Measurements from ENCODE around the gene CCDC81.
A peak's percentile ranks its signal among the peaks of the same experiment; 100 is the strongest.

CCDC81 gene

DNA sequence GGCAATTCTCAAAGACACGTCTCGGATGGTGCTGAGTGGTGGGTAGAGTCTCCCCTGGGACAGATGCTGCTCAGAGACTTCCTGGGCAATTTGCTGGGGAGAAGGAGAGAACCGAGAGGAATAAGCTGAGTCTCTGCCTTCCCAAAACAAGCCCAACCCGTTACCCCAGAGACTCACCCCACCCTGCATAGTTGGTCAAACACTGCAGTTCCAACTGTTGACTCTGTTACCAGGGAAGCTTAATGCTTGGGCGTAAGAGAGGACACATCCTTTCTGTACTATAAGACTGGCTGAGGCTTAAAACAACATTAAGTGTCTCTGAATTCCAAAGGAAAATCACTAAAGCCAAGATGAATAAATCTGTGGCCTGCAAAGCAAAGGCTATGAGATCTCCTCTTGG lies 68.1 kb downstream of the CCDC81 start:
- no peak for DNase-seq

DNA sequence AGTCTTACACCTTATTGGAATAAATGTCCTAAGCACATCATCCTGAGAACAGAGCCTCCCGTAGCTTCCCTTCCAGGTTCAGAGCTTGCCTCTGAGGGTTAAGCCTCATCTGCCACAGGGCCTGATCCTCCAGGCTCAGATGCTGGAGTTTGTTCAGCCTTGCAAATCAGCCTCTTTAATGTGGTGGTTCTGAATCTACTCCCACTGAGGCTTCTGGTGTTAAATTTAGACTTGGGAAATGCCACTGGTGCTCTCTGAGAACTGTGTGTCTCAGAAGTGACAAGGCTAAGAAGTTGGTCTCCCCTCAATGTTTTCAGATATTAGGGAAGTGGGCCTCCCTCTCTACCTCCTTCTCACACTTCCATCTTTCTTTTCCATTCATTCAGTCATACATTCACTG lies 68.7 kb downstream of the CCDC81 start:
- no peak for DNase-seq

DNA sequence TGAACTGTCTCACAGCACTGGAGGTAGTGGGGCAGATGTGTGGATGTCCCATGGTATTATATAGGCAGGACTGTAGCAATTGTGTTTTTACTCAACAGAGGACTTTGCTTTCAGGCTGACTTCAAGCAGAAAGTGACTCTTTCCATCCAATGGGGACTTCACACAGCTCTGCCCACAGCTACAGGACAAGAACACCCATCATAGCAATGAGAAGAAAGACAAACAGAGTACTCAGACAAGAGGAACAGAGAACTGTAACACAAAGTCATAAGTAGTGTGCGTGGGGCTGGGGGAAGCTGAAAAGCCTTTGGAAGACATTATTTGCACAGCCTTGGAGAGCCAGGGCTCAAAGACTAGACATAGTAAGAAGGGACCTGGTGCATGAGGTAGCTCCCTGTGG lies 70.3 kb downstream of the CCDC81 start:
- no peak for DNase-seq

DNA sequence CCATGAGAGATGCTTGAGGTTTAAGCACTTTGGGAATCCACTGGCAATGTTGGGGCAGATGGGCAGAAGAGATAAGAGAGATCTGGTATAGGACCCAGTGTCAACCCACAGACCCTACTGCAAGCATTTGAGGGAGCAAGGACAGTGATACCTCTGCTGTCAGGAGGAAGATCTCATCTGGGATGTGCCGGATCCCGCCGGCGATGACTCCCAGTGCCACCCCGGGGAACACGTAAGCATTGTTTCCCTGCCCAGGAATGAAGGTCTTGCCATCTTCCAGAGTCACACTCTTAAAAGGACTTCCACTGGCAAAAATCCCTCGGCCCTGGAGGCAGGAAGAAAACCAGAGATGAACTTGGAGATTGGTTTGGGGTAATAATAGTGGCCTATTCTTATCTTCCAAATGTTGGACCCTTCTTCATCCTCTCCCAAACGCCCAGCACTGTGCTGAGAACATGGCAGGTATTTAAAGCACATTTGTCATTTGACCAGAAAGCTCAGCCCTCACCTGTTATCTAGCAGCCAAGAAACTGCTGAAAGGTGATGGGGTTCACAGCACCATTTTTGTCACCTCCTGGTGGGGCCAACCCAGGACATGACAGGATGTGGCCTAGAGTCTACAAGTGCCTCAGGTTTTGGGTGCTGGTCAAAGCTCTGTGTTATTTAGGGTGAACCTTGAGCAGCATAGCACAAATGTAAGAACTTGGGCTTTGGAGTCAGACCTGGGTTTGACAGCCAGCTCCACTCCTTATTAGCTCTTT lies 71.7 kb downstream of the CCDC81 start:
- DNase-seq, result no peak

DNA sequence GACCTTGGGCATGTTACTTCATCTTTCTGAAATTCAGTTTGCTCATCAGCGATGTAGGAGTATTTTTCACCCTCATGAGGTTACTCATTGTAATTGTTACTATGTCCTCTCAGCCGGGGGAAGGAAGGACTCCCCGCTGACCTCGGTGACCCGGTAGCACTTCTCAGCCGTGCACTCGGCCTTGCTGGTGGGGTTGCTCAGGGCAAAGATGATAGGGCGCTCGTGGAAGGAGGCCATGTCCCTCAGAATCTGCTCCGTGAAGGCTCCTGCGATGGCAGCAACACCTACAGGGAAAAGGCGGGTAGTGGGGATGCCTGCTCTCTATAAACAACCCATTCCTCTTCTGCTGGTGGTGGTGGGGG lies 72.2 kb downstream of the CCDC81 start:
- no peak for DNase-seq

DNA sequence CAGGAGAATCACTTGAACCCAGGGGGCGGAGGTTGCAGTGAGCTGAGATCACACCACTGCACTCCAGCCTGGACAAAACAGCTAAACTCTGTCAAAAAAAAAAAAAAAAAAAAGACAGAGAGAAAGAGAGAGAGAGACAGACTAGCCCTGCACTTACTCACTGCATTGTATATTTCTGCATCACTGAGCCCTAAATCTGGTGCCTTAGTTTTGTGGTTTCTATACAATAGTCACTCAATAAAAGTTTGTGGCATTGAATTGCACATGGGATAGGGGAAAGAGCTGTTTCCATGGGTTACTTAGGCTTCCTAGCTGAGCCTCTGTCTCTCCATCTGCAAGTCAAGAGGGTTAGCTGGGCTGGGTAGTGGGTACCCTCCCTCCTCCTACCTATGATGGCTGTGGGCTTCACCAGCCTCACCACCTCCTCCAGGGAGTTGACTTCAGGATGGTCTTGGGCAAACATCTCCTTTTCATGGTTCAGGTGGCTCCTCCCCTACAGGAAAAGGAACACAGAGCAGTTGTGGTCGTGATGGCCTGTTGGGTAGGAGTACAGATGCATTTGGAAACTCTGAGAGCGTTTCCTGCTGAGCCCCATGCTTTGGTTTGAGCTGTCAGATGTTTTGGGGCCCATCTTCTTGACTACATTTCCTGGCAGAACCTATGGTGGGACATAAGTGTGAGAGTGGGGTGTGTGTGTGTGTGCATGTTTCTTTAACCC lies 73.2 kb downstream of the CCDC81 start:
- no peak for DNase-seq

DNA sequence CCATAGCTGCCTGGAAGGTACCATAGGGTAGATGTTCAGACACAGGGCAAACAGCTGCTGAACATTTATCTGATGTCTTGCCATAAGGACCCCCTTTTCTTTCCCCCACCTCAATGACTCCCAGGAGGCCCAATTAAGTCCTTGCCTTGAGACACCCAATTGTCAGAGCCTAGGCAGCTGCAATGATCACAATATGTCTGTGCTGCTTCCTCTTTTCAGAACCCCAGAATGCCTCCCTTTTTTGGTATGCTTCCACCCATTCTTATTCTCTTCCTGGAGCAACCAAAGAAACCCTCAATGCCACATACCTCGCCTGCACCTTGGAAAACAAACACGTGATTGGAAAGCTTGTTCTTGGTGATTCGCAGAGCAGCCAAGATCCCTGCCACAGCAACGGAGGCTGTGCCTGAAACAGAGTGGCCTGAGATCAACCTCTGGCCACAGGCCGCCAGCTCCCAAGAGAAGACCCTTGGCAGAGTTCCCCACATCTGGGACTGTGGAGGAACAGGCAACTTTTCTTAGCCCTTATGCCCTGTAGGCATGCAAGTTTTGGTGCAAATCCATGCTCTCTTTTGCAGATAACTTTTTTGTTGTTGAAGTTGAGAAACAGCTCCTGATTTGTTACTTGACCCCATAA lies 75.4 kb downstream of the CCDC81 start:
- DNase-seq, result no peak

DNA sequence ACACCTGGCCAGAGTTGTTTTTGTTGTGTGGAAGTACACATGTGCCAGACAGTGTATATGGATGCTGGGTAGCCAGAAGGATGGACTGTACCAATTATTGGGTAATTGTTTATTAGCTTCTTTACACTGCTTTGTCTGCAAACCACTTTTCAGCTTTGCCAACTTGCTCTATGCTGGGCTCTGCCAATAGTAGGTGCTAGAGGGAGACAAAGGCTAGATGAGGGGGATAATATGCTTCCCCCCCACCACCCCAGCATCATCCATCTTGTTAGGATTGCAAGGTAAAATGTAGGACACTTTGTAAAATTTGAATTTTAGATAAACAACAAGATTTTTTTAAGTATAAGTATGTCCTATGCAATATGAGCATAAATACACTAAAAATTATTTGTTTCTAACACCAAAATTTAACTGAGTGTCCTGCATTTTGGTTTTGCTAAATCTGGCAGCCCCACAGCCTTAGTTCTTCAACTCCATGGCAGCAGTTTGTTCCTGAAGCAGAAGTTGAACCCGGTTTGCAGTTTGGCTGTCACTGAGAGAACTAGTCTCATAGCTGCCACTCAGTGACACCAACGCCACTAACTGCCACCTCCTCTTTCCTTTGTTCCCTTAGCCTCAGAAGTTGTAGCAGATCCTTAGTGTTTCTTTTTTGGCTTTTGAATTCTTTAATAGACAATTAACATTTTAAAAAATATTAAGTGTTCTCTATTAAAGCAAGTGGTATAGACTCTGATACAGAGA lies 78.8 kb downstream of the CCDC81 start:
- DNase-seq, result no peak

DNA sequence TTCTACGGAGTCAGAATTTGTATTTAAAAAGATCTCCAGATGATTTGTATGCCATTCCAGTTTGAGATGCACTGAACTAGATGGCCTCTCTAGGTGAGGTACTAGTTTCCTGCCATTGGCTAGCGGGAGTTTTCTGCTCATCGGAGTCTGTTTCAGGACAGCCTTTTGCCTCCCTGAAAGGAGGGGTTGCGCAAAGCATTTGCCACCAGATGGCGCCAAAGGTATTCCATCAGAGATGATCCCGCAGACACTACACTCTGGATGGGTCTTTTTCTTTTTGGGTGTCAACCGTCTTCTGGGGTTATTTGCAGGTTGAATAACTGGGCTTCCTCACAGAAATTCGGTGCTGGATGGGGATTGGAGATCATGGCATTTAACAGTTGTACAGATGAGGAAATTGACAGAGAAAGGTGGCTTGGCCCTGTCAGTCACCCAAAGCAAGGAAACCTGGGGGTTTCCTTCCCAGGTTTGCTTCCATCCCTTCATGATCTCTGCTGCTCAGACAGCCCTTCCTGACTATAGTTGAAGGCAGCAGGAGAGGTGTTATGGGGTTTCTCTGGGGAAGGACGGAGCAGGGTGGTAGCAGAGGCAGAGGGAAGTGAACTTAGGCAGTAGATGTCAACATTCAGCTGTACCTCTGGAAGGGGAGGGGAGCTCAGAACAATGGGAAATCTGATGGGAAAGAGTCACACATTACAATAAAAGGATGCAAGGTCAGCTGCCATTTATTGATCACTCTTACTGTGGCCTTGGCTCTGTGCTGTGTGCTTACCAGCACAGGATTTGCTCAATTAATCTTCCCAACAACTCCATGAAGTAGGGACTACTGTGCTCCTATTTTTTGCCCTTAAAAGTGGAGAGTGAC lies 81.6 kb downstream of the CCDC81 start:
- peak; percentile 34 to 52 for DNase-seq

DNA sequence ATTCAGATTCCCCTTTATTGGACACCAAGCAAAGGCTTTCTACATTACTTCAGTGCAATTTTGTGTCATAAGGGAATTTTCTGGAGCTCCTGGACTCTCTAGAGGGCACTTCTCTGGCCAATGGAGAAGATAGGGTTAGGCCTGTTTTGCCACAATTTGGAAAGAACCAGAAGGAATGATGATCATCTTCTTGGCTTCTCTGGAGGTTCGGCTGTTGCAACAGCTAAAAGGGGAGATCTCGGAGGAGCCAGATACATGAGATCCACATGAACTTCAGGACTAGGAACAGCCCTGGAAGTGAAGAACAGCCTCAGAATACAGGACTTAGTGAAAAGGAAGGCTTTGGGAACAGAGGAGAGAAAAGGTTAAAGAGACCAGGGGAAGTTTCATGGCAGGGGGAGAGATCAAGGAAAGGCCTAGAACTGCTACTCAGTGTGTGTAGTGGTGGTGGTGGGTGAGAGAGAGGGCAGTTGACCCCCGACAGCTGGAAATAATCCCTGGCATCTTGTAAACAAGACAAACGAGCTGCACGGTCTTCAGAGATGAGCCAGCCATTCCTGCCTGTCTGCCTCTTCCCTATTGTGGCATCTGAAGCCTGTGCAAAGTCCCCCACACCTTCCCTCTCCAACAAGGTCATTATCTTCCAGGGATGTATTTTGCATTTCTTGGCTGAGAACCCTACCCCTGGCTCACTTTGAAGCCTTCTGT lies 83.8 kb downstream of the CCDC81 start:
- DNase-seq, result no peak

DNA sequence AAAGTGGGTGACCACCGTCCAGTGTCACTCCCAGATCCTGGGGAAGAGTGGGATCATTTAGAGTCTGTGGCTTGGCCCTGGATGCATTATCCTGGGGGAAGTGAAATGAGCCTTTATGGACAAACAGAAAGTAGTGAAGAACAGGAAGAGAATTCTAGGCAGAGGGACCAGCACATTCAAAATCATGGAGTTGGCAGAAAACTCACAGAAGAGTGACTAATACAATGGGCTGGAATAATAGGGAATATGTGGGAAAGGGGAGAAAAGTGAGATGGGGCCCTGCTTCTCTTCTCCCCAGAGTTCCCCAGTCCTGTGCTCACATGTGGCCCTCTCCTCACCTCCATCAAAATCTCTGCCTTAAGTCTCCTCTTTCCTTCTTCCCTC lies 84.3 kb downstream of the CCDC81 start:
- DNase-seq, result no peak

DNA sequence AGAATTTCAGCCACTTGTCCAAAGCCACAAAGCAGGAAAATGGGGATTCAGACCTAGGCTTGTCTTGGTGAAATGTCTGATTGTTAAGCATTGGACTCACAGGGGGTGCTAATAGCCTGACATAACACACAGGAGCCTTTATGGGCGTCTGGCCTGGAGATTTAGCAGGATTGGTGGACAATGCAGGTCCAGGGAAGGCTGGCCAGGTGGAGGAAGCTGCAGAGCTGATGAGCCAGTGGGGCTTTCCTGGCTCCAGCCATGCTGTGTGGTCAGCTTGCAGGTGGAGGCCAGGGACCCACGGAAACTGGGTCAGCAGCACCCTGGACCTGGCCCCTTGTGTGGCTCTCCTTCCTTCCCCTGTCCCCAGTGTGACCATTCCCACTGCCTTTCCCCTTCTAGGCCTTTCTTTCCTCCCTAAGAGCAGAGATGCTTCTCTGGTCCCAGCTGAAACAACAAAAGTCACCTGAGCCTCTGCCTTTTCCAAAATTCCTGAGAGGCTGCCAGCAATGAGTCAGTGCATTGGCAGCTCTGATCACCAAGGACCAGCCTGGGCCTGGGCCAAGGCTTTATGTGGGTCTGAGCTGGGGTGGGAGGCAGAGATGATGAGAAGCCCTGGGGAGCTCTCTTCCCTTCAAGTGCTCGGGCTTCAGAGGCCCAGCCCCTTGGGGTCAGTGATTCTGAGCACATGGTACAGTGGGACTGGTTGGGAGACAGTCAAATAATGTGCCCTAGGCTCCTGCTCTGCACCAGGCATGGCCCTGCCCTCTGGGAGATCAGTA lies 85.2 kb downstream of the CCDC81 start:
- no peak for DNase-seq

DNA sequence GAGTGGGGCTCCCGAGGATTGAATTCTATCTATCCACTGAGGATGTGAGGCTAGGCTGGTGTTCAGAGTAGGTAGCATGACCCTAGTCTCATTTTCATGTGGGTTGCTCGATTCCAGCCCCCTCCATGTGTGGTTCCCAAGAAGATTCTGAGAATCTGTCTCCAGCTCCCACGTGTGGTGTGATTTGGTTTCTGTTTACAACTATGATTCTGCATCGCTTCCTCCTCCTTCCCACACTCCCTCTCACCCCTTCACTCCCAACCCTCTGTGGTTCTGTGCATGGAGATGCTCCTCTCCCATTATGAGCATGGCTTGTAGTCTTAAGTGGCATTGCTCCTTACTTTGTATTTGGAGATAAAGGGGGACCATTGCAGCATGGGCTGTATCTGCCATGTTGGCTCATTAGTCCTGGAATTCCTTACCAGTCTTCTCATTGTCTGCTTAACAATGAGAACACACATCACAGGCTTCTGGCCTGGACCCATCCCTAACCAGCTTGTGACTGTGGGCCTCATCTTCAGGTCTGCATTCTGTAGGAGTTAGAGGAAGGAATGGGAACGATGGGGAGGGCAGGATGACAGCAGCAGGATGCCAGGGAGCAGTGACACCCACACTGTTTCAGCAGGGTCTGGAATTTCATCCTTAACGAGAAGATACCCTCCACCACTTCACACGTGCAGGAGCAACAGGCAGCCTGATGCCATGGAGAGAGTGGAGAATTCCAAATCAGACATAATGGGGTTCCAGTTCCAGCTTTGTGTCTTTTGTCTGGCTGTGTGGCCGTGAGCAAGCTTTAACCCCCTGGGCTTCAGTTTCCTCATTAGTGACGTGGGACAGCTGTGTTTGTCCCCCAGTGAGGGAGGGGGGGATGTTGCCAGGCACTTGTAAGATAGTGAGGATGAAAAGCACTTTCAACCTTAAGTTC lies 86.0 kb downstream of the CCDC81 start:
- DNase-seq, result no peak

DNA sequence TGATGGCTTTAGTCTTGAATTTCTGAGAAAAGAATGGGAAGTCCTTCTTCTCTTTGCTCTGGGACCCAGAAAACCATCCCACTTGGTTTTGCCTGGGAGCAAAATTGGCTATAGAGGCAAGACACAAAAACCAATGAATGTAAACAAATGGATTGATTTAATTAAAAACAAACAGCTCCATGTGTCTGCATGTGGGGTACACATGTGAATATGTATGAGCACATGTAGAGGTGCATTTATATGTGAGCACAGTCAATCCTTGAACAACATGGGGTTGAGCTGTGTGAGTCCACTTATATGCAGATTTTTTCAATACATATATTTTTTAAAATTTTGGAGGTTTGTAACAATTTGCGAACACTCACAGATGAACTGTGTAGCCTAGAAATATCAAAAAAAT lies 87.2 kb downstream of the CCDC81 start:
- no peak for DNase-seq

DNA sequence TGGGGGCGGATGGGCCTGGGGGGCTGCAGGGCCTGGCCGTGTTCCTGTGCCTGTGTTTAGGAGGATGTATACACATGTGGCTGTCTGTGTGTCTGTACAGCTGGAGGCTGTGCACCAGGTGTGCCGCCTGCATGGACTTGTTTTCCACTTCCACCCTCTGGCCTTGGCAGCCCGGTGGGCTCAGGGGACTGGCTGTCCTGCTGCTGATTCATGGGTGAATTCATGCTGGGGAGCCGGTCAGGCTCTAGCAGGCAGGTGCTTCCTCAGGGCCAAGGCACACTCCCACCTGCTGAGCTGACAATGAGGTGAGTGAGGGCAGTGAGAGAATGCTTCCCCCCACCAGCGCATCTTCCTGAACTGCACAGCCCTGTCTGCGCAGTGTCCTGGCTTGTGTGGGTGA lies 88.4 kb downstream of the CCDC81 start:
- no peak for DNase-seq

DNA sequence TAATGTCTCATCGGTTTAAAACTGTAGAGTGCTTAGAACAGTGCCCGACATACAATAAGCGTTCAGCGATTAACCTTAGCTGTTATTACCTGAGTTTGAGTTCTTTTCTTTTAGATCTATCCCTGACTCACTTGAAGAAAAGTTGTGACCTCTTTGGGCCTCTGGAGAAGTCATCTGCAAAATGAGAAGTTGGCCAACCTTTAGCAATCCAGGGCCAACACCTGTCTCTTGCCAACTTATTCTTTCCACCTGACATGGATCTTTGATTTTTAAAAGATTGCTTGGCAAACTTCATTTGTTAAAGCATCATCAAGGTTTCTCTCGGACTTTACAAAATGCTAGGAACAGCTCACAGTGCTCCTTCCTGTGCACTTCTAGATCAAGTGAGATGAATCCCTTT lies 89.3 kb downstream of the CCDC81 start:
- DNase-seq, result no peak

DNA sequence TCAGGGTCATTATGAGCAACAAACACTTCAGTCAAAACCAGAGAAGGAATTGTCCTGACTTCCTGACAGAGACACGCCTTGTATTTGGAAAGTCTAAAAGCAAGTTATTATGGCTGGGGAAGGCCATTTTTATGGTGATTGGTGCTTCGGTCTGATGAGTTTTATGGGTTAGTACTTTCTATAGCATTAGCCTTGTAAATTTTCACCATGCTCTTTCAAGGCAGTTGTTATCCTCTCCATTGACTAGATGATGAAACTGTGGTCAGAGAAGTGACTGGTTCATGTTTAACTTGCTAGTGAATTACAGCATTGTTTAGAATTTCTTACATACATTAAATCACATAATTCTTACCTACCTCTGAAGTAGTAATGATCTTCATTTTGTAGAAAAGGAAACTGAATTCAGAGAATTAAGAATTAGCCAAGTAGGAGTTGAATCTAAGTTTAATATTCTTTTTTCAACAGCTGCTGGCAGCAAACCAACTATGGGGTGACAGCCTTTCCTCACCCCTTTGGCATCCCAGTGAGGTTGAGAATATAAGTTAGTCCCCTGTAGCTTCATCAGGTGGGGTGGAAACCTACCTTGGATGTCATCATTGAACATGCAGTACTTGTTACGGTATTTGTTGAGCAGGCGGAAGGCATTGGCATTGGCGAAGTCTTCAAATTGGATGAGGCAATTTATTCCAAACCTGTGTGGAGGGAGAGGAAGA lies 90.0 kb downstream of the CCDC81 start:
- no peak for DNase-seq

DNA sequence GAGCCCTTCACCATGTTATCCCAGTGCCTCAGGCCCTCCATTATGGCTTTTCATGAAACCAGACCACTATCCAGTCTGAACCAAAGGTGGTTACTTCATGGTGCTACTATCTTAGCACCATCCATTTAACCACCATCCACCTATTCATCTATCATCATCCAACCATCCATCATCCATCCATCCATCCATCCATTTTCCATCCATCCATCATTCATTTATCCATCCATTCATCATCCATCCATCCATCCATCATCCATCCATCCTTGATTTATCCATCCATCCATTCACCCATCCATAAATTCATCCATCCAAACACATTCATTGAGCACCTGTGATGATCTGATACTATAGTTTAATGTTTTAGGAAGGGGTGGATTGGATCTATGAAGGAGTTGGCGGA lies 93.5 kb downstream of the CCDC81 start:
- DNase-seq, result no peak

All from AML-193 (cell line).